K562 (cell line): ENCODE results near the gene RPL29. TPM values are rescaled to one million over a fixed set of nuclear protein-coding genes. Genes with fewer than 3 reads are reported as not detected.
A peak's percentile ranks its signal among the peaks of the same experiment; 100 is the strongest.

Experiments used
- ATF1 ChIP-seq, 2 experiments: fragments of 450-650 bp in 1 of 2; IDR thresholded peaks; 2 replicates each; pipeline ENCODE4 v1.6.1; 2016; ENCODE audit warnings: missing compliant biosample characterization in 1 of 2, missing genetic modification characterization in 1 of 2
- DIDO1 ChIP-seq: fragments of 450-650 bp; IDR thresholded peaks from 2 replicates; pipeline ENCODE4 v1.6.1; 2016; ENCODE audit warnings: low read depth, missing biosample characterization, missing genetic modification characterization
- ETV1 ChIP-seq: fragments of 450-650 bp; conservative IDR thresholded peaks from 2 replicates; pipeline ENCODE4 v1.6.1; 2016; ENCODE audit warnings: missing genetic modification characterization, control low read depth, low read depth, missing compliant biosample characterization
- FOXJ3 ChIP-seq: sonication (generic); formaldehyde crosslinking; IDR thresholded peaks from 2 replicates; pipeline ENCODE4 v1.4.0; 2020; ENCODE audit warnings: mild to moderate bottlenecking, missing genetic modification reagents
- HDAC1 ChIP-seq, 2 experiments: fragments of 450-650 bp; IDR thresholded peaks; 2 replicates each; pipeline ENCODE4 v1.6.1; 2016 to 2017; ENCODE audit warnings: inconsistent platforms in 1 of 2, mild to moderate bottlenecking in 1 of 2, moderate library complexity in 1 of 2
- JUND ChIP-seq, 2 experiments: IDR thresholded peaks; 2 replicates in 1 of 2; 3 replicates in 1 of 2; pipeline ENCODE4 v1.6.1; 2011; ENCODE audit warnings: borderline replicate concordance in 2 of 2, low read depth in 2 of 2, low read length in 2 of 2, improper control_type of control experiment in 1 of 2, missing biosample characterization in 1 of 2, missing genetic modification characterization in 1 of 2, missing genetic modification reagents in 1 of 2
- MTF1 ChIP-seq: fragments of 250-450 bp; sonication (Bioruptor Pico); IDR thresholded peaks from 2 replicates; pipeline ENCODE4 v1.9.0; 2021; ENCODE audit warnings: moderate library complexity, mild to moderate bottlenecking, inconsistent platforms, borderline replicate concordance
- NBN ChIP-seq: fragments of 450-650 bp; IDR thresholded peaks from 2 replicates; pipeline ENCODE4 v1.6.1; 2016; ENCODE audit warnings: low read depth, mild to moderate bottlenecking
- NCOA1 ChIP-seq: fragments of 450-650 bp; IDR thresholded peaks from 2 replicates; pipeline ENCODE4 v1.6.1; 2016; ENCODE audit warnings: low read depth
- NKRF ChIP-seq: fragments of 450-650 bp; IDR thresholded peaks from 2 replicates; pipeline ENCODE4 v1.6.1; 2016; ENCODE audit warnings: borderline replicate concordance
- NR2C1 ChIP-seq, 2 experiments: fragments of 450-650 bp; IDR thresholded peaks; 2 replicates each; pipeline ENCODE4 v1.6.1; 2017; ENCODE audit warnings: mild to moderate bottlenecking in 2 of 2, antibody characterized with exemption in 1 of 2, inconsistent platforms in 1 of 2, missing compliant biosample characterization in 1 of 2, missing genetic modification characterization in 1 of 2
- POLR2B ChIP-seq: fragments of 450-650 bp; IDR thresholded peaks from 2 replicates; pipeline ENCODE4 v1.6.1; 2018; ENCODE audit warnings: low read depth; ENCODE audit not compliant: partially characterized antibody
- POLR2H ChIP-seq: IDR thresholded peaks from 2 replicates; pipeline ENCODE4 v1.6.1; 2016; ENCODE audit warnings: missing genetic modification characterization, low read depth, mild to moderate bottlenecking, control low read depth, missing compliant biosample characterization, moderate library complexity
- PRPF4 ChIP-seq: fragments of 200-400 bp; formaldehyde crosslinking; IDR thresholded peaks from one replicate; pipeline ENCODE4 v1.6.1; 2017; ENCODE audit warnings: low read length, low read depth, mild to moderate bottlenecking; ENCODE audit not compliant: insufficient read depth, poor library complexity, severe bottlenecking
- RBM22 ChIP-seq: fragments of 200-400 bp; formaldehyde crosslinking; IDR thresholded peaks from 2 replicates; pipeline ENCODE4 v1.6.1; 2018; ENCODE audit warnings: low read length, low read depth; ENCODE audit not compliant: poor library complexity, severe bottlenecking
- RCOR1 ChIP-seq, 2 experiments: IDR thresholded peaks; 2 replicates each; pipeline ENCODE4 v1.6.1; 2012; ENCODE audit warnings: low read depth in 2 of 2, low read length in 2 of 2, borderline replicate concordance in 1 of 2, improper control_type of control experiment in 1 of 2
- RNF2 ChIP-seq: sonication (generic); IDR thresholded peaks from 2 replicates; pipeline ENCODE4 v1.6.1; 2016
- SMARCE1 ChIP-seq: fragments of 450-650 bp; IDR thresholded peaks from 2 replicates; pipeline ENCODE4 v1.7.1; 2016; ENCODE audit warnings: mild to moderate bottlenecking
- SUPT5H ChIP-seq: fragments of 450-650 bp; IDR thresholded peaks from 2 replicates; pipeline ENCODE4 v1.6.1; 2016
- TAF9B ChIP-seq: fragments of 450-650 bp; IDR thresholded peaks from 2 replicates; pipeline ENCODE4 v1.6.1; 2018; ENCODE audit warnings: mild to moderate bottlenecking; ENCODE audit not compliant: partially characterized antibody
- ZBTB7A ChIP-seq: IDR thresholded peaks from 2 replicates; pipeline ENCODE4 v1.6.1; 2011; ENCODE audit warnings: low read depth, mild to moderate bottlenecking, low read length, moderate library complexity, borderline replicate concordance; ENCODE audit not compliant: control insufficient read depth
- ZFX ChIP-seq: sonication (generic); formaldehyde crosslinking; IDR thresholded peaks from 2 replicates; pipeline ENCODE4 v1.8.0; 2022; ENCODE audit warnings: mild to moderate bottlenecking, missing genetic modification reagents, moderate library complexity
- ZNF12 ChIP-seq: sonication (generic); formaldehyde crosslinking; IDR thresholded peaks from 2 replicates; pipeline ENCODE4 v1.4.0; 2020; ENCODE audit warnings: mild to moderate bottlenecking, missing genetic modification reagents
- ZNF124 ChIP-seq: sonication (generic); formaldehyde crosslinking; IDR thresholded peaks from 2 replicates; pipeline ENCODE4 v1.8.1; 2022; ENCODE audit warnings: missing genetic modification reagents
- ZNF696 ChIP-seq: fragments of 250-450 bp; sonication (Bioruptor Pico); conservative IDR thresholded peaks from 2 replicates; pipeline ENCODE4 v1.4.0; 2020; ENCODE audit warnings: mild to moderate bottlenecking, moderate library complexity
- ZNF717 ChIP-seq: fragments of 250-450 bp; sonication (Bioruptor Pico); IDR thresholded peaks from 2 replicates; pipeline ENCODE4 v1.5.0; 2021
- polyA plus RNA-seq, 8 experiments: library from polyadenylated mRNA; depleted of rRNA in 4 of 8; stranded (reverse) in 5 of 8; unstranded in 3 of 8; fragments of >200 nt; fragmentation: Nextera tagmentation in 2 of 8; fragmentation: Illumina TruSeq in 1 of 8; extraction: Ambion mirVana in 2 of 8; extraction: Trizol in 1 of 8; gene quantifications; 2 replicates each; pipeline versions ENCODE4 v1.2.1 to v1.2.3, GENCODE V29; 2011 to 2014; ENCODE audit warnings: inconsistent platforms in 1 of 8, missing spikeins in 1 of 8
- total RNA-seq, 7 experiments: library from RNA; depleted of rRNA in 6 of 7; stranded (reverse); fragments of >200 nt in 6 of 7; fragmentation: Illumina TruSeq in 2 of 7; extraction: Trizol in 2 of 7; gene quantifications; 2 replicates each; pipeline versions ENCODE4 v1.2.1 to v1.2.3, GENCODE V29; 2011 to 2021; ENCODE audit warnings: low replicate concordance in 1 of 7

The RPL29 gene
- total and polyA plus RNA-seq, 9 of the 15 experiments (the other 6 are each of a cell fraction or from before 2014, with no cell fraction given): 568 to 1,475 (median 1,104) TPM

- TF ChIP-seq NCOA1: peak; percentile 97
- peak; percentile 50 for TF ChIP-seq PRPF4
- TF ChIP-seq POLR2B: peak; percentile 95
- TF ChIP-seq ZNF717: no peak
- TF ChIP-seq FOXJ3: no peak
- no peak for TF ChIP-seq ZBTB7A
- TF ChIP-seq RCOR1 (IDR thresholded peaks at IDR 0.05; ENCODE audit: borderline replicate concordance in 1 of 2, low read depth in 2 of 2, low read length in 2 of 2): peak in 1 of 2 experiments; percentile 32; a peak in 1 of 4 replicates
- peak; percentile 99 for TF ChIP-seq TAF9B
- peak; percentile 89 for TF ChIP-seq DIDO1 (tag)
- 0 out of 2 replicates have a peak, but pooled peaks have one; percentile 35 for TF ChIP-seq RNF2
- TF ChIP-seq ZNF12: 0 out of 2 replicates have a peak, but pooled peaks have one; percentile 51
- TF ChIP-seq RBM22: peak; percentile 87
- no peak for TF ChIP-seq ZNF124 (CRISPR knock-in tag)
- TF ChIP-seq NBN: 0 out of 2 replicates have a peak, but pooled peaks have one; percentile 50
- TF ChIP-seq ZNF696: no peak
- TF ChIP-seq NKRF: peak; percentile 74; the same call in 1 of the 2 replicates
- TF ChIP-seq POLR2H (tag): 0 out of 2 replicates have a peak, but pooled peaks have one; percentile 82
- peak in 1 of 2 experiments; percentile 70; a peak in 2 of 4 replicates for TF ChIP-seq HDAC1 (IDR thresholded peaks at IDR 0.05)
- peak; percentile 68 for TF ChIP-seq JUND (IDR thresholded peaks at IDR 0.05; ENCODE audit: borderline replicate concordance, low read depth, low read length)
- TF ChIP-seq JUND (tag; IDR thresholded peaks at IDR 0.05; ENCODE audit: borderline replicate concordance, low read depth, low read length): no peak; the same call in 2 of the 3 replicates
- TF ChIP-seq NR2C1 (IDR thresholded peaks at IDR 0.05): peak; percentile 98
- TF ChIP-seq NR2C1 (tag; IDR thresholded peaks at IDR 0.05): peak; percentile 99
- no peak for TF ChIP-seq ATF1 (CRISPR knock-in tag; IDR thresholded peaks at IDR 0.05)
- TF ChIP-seq ATF1 (tag; IDR thresholded peaks at IDR 0.05): peak; percentile 84
- TF ChIP-seq ETV1 (tag): peak; percentile 96
- TF ChIP-seq SUPT5H: peak; percentile 96
- peak; percentile 74 for TF ChIP-seq ZFX
- no peak for TF ChIP-seq SMARCE1
- no peak for TF ChIP-seq MTF1 (CRISPR knock-in tag)
Measured at GRCh38 chr3:51995346-51996163, at the start of gene RPL29 (continued).
